Esophagus squamous epithelium (tissue), 4 donors: Measurements from ENCODE around the gene AP5Z1.

Experiments
- CTCF ChIP-seq, 6 experiments: fragments of 450-650 bp in 4 of 6; fragments of 200-600 bp in 2 of 6; sonication (generic) in 2 of 6; IDR thresholded peaks; one replicate each; pipeline ENCODE4 v1.5.1; 2016 to 2019; ENCODE audit warnings: antibody characterized with exemption in 6 of 6, mild to moderate bottlenecking in 4 of 6, moderate library complexity in 4 of 6
- POLR2A ChIP-seq, 4 donors: fragments of 450-650 bp; IDR thresholded peaks; one replicate each; pipeline ENCODE4 v1.6.1; 2017; ENCODE audit warnings: antibody characterized with exemption in 4 of 4, mild to moderate bottlenecking in 4 of 4, moderate library complexity in 3 of 4

GRCh38 chr7:4779118-4779517 lies 3.7 kb downstream of the AP5Z1 start:
- no peak for TF ChIP-seq CTCF (IDR thresholded peaks at IDR 0.05)
- no peak for TF ChIP-seq POLR2A (IDR thresholded peaks at IDR 0.05)
